NCI-H1105 (cell line): ENCODE data around the gene BTBD9.

ENCODE experiments used
- DNase-seq: peaks from one replicate; lab custom pipeline; 2025; lab: John Stamatoyannopoulos, UW

BTBD9 gene

DNA sequence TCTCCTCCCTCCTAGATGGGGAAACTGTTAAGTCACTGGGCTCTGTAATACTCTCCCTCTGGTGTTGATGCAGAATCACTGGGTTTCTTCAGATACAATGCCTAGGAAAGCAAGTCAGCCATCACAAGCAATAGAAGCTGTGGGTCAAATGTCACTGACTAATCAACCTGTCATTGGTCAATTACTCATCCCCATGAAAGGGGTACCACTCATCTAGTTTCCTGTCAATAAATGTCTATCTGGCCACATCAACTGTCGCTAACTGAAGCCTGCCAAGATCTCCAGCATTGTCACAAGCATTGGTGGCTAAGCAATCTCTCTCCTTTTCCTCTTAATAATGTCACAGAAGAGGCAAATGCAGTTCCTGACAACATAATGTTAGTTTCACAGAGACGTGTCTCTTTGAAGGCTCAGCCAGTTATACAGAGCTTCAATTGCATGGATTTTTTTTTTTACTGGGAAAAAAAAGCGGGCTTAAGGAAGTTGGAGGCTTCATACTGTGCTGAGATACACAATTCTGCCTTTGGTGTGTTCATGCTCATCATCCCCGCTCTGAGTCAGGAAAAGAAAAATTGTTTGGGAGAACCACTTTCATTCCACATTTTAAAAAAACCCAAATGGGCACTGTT is 355.9 kb downstream of the BTBD9 start:
- DNase-seq: no peak

GRCh38 chr6:38282911-38283310 is 356.8 kb downstream of the BTBD9 start:
- no peak for DNase-seq

DNA sequence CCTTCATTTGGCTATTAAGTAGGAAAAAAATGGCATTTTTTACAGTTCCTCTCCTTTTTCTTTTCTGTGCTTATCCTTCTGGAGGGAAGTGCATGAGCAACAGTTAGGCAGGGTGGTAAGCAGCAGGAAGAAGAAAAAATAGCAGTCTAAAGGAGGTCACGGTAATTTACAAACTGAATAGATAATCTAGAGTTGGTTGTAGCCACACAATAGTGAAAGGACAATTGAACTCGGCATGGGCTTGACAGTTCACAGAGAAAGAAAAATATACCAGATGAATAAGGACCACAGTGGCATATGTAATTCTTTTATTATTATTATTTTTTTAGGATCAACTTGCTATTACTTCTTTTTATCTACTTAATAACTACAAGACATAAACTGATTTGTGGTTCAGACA is 358.6 kb downstream of the BTBD9 start:
- DNase-seq: no peak

- DNase-seq: no peak
Measured at GRCh38 chr6:38279963-38280588, 359.7 kb downstream of the BTBD9 start.

- no peak for DNase-seq
Measured at GRCh38 chr6:38279423-38279822, 360.3 kb downstream of the BTBD9 start.

- DNase-seq: no peak
Measured at GRCh38 chr6:38273325-38273724, 366.4 kb downstream of the BTBD9 start.

- no peak for DNase-seq
Measured at GRCh38 chr6:38272222-38272621, 367.5 kb downstream of the BTBD9 start.

GRCh38 chr6:38271081-38271480 is 368.6 kb downstream of the BTBD9 start:
- DNase-seq: no peak

GRCh38 chr6:38270367-38270766 is 369.4 kb downstream of the BTBD9 start:
- no peak for DNase-seq

DNA sequence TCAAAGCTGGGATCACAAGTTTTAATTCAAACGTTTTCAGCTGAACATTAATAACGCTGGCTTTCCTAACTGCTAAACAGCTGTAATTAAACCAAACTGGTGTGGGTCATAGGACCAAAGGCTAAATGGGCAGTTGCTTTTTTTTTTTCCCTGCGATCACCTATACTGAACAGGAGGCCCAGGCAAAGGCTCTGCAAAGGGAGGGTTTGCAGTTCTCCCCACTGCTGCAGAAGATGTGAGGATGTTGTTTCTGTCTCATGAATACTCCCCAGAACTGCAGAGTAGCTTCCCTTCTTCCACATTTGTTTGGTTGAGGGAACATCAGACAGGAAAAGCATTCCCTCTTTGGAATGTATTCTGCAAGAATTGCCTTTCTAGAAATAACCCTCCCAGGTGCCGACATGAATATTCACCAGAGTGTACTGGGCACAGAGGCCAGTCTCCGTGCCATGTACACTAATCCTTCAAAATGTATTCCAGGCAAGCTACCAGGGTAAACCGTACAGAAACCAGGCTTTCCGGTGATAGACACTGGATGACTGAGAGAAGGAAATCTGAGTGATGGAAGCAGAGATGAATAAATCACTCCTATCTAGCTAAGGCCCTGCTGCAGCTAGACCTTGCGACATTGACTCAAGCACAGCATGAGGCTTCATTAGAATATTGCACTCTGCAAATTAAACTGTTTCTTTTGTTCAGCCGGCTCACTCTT is 370.1 kb downstream of the BTBD9 start:
- no peak for DNase-seq

DNA sequence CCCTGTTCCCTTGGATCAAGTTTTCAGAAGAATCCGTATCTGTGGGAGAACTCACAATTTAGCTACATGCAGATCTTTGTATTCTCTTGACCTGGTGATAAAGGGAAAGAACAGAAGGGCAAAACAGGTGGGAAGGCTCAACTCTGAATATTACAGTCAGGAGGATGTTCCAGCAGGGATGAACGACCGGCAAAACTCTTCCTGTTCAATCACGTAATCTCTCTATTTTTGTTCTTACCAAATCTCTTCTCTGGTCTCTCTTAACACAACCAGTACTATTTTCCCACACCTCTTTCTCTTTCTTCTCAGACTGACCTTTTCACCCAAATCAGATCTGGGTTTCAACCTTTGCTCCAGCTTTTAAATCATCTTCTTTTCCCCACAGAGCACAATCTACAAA is 371.4 kb downstream of the BTBD9 start:
- DNase-seq: no peak

GRCh38 chr6:38266921-38267354 is 372.8 kb downstream of the BTBD9 start:
- DNase-seq: no peak

- no peak for DNase-seq
Measured at GRCh38 chr6:38264605-38265004, 375.1 kb downstream of the BTBD9 start.

DNA sequence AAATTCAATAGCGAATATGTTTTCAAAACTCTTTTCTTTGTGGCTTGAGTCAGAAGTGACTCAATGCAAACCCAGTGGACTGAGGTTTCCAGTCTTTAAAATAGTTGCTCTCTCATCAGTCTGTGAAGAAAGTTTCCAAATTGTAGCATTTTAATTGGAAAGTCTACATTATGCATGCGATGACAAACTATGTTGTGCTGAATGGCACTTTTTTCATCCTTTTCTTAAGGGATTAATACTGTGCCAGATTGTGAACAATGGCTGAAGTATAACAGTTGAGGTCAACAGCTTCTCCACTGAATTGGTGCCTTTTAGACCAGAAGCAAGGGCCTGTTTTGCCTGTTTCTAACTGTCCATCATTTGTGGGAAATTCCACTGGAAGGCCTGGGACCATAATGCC is 377.1 kb downstream of the BTBD9 start:
- no peak for DNase-seq

DNA sequence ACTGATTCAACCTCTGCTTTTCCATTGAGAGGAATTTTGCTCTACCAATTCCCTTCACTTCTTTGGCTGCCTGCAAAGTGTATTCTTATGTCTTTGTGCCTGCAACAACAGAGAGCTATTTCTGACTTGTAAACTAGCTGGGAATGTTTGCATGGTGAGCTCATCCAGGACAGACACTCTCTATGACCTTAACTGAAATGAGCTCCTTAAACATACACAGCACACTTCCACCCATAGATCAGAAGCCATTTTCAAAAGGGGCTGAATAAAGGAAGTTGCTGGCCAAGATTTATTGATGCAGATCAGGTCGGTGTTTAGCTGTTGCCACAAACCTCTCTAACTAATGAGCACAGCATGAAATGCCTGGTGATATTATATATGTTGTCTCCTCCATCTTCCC is 377.7 kb downstream of the BTBD9 start:
- no peak for DNase-seq

- DNase-seq: no peak
Measured at GRCh38 chr6:38261626-38262025, 378.1 kb downstream of the BTBD9 start.

- DNase-seq: no peak
Measured at GRCh38 chr6:38259736-38260135, 380.0 kb downstream of the BTBD9 start.

DNA sequence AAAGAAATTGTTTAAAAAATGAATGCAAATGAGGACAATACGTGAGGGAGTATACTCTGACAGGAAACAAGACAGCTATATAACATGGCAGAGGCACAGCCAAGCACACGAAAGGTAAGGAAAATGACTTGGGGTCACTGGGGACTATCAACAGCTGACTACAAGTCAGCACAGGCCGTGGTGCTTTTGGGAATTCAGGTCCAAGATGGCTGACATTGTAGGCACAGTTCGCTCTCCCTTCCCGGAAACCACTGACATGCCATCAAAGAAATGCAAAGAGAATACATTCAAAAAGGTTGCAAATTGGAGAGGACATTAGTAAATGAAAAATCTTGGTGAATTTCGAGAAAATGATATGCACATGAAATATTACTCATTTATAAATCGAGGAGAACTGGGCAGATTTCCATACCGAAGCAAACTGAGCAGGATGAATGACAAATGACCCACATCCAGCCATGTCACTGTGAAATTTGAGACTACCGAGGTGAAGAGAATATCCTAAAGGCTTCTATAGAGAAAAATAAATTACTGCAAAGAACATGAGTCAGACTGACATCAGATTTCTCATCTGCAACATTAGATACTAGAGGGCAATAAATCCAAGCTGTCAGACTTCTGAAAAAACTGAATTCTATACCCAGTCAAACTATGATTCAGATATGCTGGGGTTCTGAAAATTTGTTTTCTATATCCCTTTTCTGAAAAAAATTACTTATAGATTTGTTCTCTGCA is 391.1 kb downstream of the BTBD9 start:
- no peak for DNase-seq

- no peak for DNase-seq
Measured at GRCh38 chr6:38245295-38245694, 394.4 kb downstream of the BTBD9 start.

DNA sequence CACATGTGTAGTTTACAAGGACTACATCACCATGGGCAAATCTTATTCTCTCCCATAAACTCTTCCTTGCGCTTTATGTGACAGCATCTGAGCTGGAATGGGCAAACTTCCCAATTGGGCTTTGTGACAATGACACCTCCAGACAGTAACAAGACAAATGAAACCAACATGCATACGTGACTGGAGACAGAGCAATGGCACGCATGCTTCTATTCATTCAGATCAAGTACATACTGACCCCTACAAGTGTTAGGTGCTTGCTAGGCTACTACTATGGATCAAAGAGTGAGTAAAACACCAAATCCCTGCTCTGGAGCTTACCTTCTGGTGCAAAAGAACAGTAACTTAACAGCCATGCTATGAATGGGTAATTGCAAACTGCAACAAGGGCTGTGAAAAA is 394.9 kb downstream of the BTBD9 start:
- no peak for DNase-seq

DNA sequence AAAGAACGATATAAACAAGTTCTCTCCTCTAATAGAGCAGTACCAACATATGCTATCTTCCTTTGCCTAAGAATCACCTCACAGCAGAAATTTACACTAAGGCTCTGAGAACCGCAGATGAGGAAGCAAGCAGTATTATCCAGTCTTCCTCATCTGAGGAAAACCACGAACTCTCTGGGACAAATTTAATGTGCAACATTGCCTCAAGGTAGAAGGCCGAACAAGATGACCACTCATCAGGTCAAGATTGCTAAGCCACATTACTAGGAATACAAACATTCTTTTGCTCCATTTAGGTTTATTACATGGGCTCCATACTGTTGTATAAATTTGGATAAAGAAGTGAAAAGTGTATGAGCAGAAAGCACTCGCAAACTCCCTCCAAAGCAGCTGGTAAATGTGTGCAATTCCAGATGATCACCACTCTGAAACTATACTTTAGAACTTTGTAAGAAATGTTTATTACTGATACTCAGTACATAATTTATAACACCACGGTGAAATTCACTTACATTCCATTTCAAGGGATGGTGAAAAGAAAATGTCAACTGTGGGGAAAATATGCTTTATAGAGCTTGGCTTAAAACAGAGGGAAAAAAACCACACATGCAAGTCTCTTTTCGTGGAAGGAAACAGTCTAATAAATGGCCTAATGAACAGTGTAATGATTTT is 398.4 kb downstream of the BTBD9 start:
- DNase-seq: no peak
